B cell (primary cell): ENCODE results near the gene FGF3. TPM values are rescaled to one million over a fixed set of nuclear protein-coding genes. Genes with fewer than 3 reads are reported as not detected.

Experiments
- ATAC-seq: fragments of 200-7000 bp; cut with Tn5 transposase; one replicate; pipeline ENCODE4 v1.10.0; 2021; ENCODE audit warnings: low read depth, mild to moderate bottlenecking, moderate number of reproducible peaks, moderate library complexity
- CTCF ChIA-PET: fragments of 350-600 bp; sonication (Branson Sonifier 250); formaldehyde crosslinking; loops from one replicate; lab custom pipeline; 2021; ENCODE audit warnings: antibody characterized with exemption, inconsistent platforms; lab: Charles Lee
- POLR2A ChIA-PET: fragments of 350-600 bp; sonication (Branson Sonifier 250); formaldehyde crosslinking; loops from one replicate; lab custom pipeline; 2021; ENCODE audit warnings: antibody characterized with exemption; lab: Charles Lee
- DNase-seq: peaks from one replicate; pipeline ENCODE4 v3.0.0; 2013
- H2AFZ ChIP-seq: 2 replicates; pipeline ENCODE4 v1.6.1; 2012; ENCODE audit warnings: mild to moderate bottlenecking, low read depth, low read length; ENCODE audit not compliant: insufficient read depth, poor library complexity, severe bottlenecking
- H3K27ac ChIP-seq, 2 donors: 1 replicate in 1 of 2; 2 replicates in 1 of 2; pipeline ENCODE4 v1.5.1; 2012 to 2013; ENCODE audit warnings: low read length in 2 of 2, mild to moderate bottlenecking in 2 of 2, moderate library complexity in 1 of 2
- H3K27me3 ChIP-seq, 4 experiments: fragments of 200-600 bp in 1 of 4; sonication (generic) in 1 of 4; replicated peaks in 1 of 4; 1 replicate in 2 of 4; 2 replicates in 2 of 4; pipeline versions ENCODE4 v1.6.1 to v1.7.0; 2013 to 2016; ENCODE audit warnings: low read length in 3 of 4, mild to moderate bottlenecking in 2 of 4, mixed read lengths in 1 of 4, moderate library complexity in 1 of 4; ENCODE audit not compliant: insufficient read depth in 4 of 4, control insufficient read depth in 3 of 4; ENCODE audit errors: control extremely low read depth in 1 of 4
- H3K36me3 ChIP-seq, 2 experiments: replicated peaks in 1 of 2; 1 replicate in 1 of 2; 2 replicates in 1 of 2; pipeline versions ENCODE4 v1.6.1 to v1.7.1; 2013; ENCODE audit warnings: low read length in 1 of 2; ENCODE audit not compliant: insufficient read depth in 2 of 2, control insufficient read depth in 1 of 2; ENCODE audit errors: control extremely low read depth in 1 of 2, extremely low read depth in 1 of 2
- H3K4me1 ChIP-seq, 2 donors: fragments of 200-600 bp in 1 of 2; sonication (generic) in 1 of 2; 1 replicate in 1 of 2; 2 replicates in 1 of 2; pipeline versions ENCODE4 v1.5.1 to v1.6.1; 2013 to 2017; ENCODE audit warnings: low read length in 2 of 2; ENCODE audit not compliant: control insufficient read depth in 2 of 2, insufficient read depth in 2 of 2
- H3K4me2 ChIP-seq: replicated peaks from 2 replicates; pipeline ENCODE3; 2012; ENCODE audit warnings: mild to moderate bottlenecking, low read depth, low read length; ENCODE audit not compliant: poor library complexity, severe bottlenecking
- H3K4me3 ChIP-seq, 5 experiments: fragments of 200-600 bp in 1 of 5; sonication (generic) in 1 of 5; 1 replicate in 3 of 5; 2 replicates in 2 of 5; pipeline versions ENCODE4 v1.5.1 to v1.7.0; 2011 to 2016; ENCODE audit warnings: low read length in 4 of 5, mild to moderate bottlenecking in 4 of 5, low read depth in 2 of 5, control low read depth in 1 of 5, moderate library complexity in 1 of 5; ENCODE audit not compliant: insufficient read depth in 1 of 5; ENCODE audit errors: control extremely low read depth in 1 of 5, extremely low read depth in 1 of 5
- H3K79me2 ChIP-seq: fragments of 200-600 bp; sonication (generic); one replicate; pipeline ENCODE4 v1.6.0; 2016; ENCODE audit warnings: low read length; ENCODE audit not compliant: control insufficient read depth, insufficient read depth
- H3K9ac ChIP-seq: fragments of 200-600 bp; sonication (generic); 2 replicates; pipeline ENCODE4 v1.6.1; 2017; ENCODE audit warnings: mild to moderate bottlenecking, low read length, moderate library complexity
- H3K9me3 ChIP-seq, 3 donors: one replicate each; pipeline versions ENCODE4 v1.6.1 to v1.7.1; 2013; ENCODE audit warnings: low read length in 2 of 3; ENCODE audit not compliant: control insufficient read depth in 2 of 3, insufficient read depth in 1 of 3; ENCODE audit errors: control extremely low read depth in 1 of 3
- H4K20me1 ChIP-seq: 2 replicates; pipeline ENCODE4 v1.6.0; 2012; ENCODE audit warnings: mild to moderate bottlenecking, low read length; ENCODE audit not compliant: insufficient read depth, control insufficient read depth, poor library complexity, severe bottlenecking
- H3K27ac Mint-ChIP-seq: one replicate; pipeline ENCODE4 v1.8.0; 2021; ENCODE audit warnings: mixed read lengths
- H3K27me3 Mint-ChIP-seq: one replicate; pipeline ENCODE4 v1.8.0; 2021; ENCODE audit warnings: mixed read lengths
- H3K4me1 Mint-ChIP-seq: one replicate; pipeline ENCODE4 v1.8.0; 2021; ENCODE audit warnings: mixed read lengths
- H3K4me3 Mint-ChIP-seq: one replicate; pipeline ENCODE4 v1.8.0; 2021; ENCODE audit warnings: mixed read lengths
- H3K9me3 Mint-ChIP-seq: one replicate; pipeline ENCODE4 v1.8.0; 2022; ENCODE audit warnings: mixed read lengths; ENCODE audit not compliant: insufficient read depth
- EZH2 ChIP-seq: IDR thresholded peaks from 2 replicates; pipeline ENCODE4 v1.6.1; 2012; ENCODE audit warnings: borderline replicate concordance, low read depth, mild to moderate bottlenecking, moderate library complexity, low read length; ENCODE audit not compliant: insufficient read depth, poor library complexity, severe bottlenecking
- WGBS: methylation state at CpG from one replicate; pipeline ENCODE4 v1.1.5; 2013; ENCODE audit warnings: missing lambda C conversion rate; ENCODE audit not compliant: insufficient coverage; 5-methylcytosine and 5-hydroxymethylcytosine counted together
- intact Hi-C: fragments of 100-400 bp; cut with micrococcal nuclease; formaldehyde crosslinking; loops from one replicate; pipeline ENCODE4 v1.10.0; 2022
- polyA plus RNA-seq: library from polyadenylated mRNA; depleted of rRNA; stranded (reverse); fragments of >200 nt; gene quantifications from 2 replicates; pipeline ENCODE4 v1.2.3, GENCODE V29; 2012
- total RNA-seq, 2 donors: library from RNA; stranded (reverse); fragments of 120-200 nt in 1 of 2; gene quantifications; 1 replicate in 1 of 2; 2 replicates in 1 of 2; pipeline versions ENCODE4 v1.2.3 to v1.2.4, GENCODE V29; 2013 to 2022
- TF ChIP-seq, protein P1 (sequence below): fragments of 200-600 bp; IDR thresholded peaks from one replicate; pipeline ENCODE4 v1.8.0; 2022; ENCODE audit warnings: antibody characterized with exemption, mild to moderate bottlenecking

The FGF3 gene
- total and polyA plus RNA-seq, 2 donors (not counting 1 experiment from before 2014, with no cell fraction given): not detected

DNA sequence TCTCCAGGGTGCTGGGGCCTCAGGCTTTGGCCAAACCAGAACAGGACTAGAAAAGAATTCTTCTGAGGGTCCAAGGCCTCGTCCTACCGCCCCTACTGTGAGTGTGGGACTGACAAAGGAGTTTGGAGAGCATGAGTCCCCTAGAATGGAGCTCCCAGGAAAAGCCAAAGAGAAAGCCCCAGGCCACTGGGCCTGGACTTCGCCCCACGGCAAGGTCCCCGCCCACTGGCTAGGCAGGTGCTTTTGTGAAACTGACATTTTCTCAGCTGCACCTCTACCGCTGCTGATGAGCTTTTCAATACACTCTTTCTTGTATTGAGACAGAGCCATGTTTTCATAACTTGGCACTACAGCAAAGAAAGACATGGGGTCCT, 9.7 kb upstream of the FGF3 start:
- intact Hi-C loops: no loop called here
- H3K9me3 Mint-ChIP-seq: no peaks in the 10 kb centered on the region

DNA sequence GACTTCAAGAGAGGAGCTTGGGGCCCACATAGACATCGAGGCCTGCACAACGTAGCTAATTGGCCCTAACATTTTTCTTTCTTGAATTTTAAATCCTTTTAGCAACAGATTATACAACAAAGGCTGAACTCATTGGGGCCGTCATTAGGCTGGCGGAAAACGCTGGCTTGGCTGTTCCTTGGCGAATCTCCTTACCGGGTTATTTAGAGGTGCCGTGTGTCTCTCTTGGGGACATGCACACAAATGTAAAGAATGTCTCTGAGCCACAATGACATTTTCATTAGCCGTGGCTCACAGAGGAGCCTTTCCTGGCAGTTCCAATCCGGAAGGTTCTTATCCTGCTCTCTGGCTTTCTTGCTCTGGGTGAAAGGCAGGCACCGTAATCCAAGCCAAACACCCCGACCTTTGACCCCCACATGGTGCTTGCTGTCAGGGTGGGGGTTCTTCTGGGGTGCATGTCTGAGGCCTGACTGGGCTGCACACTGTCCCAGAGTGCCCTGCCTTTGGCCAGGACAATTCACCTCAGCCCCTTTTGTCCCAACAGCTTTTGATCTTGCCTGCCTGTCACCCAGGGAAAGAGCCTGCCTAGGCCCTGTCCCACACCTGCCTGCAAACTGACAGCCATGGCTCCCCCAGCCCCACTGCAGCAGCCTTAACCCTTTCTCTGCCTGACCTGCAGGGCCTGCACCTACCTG, 9.2 kb upstream of the FGF3 start:
- no peaks in the 10 kb centered on the region for H3K9me3 Mint-ChIP-seq
- POLR2A ChIA-PET: no interaction called here

More for the DNA sequence above, 9.7 kb upstream of the FGF3 start:
- DNase-seq (no peak), ATAC-seq (no peak)
- Mint-ChIP-seq H3K4me3 (no peak overlapping the region), H3K4me1 (no peaks in the 10 kb centered on the region), H3K27me3 (peaks cover 29% of the 10 kb centered on the region), H3K27ac (no peak overlapping the region)
- Histone ChIP-seq H3K9me3 (no peaks in the 10 kb centered on the region), H3K27me3 (peaks cover 0 to 6% (median 0%) of the 10 kb centered on the region in 4 experiments), H3K9ac (no peak overlapping the region), H3K79me2 (no peaks in the 10 kb centered on the region), H3K27ac (no peak overlapping the region), H3K36me3 (no peaks in the 10 kb centered on the region), H4K20me1 (no peaks in the 10 kb centered on the region), H3K4me2 (no peak overlapping the region), H3K4me1 (no peaks in the 10 kb centered on the region), H3K4me3 (no peak overlapping the region), H2AFZ (no peak overlapping the region)
- CTCF ChIA-PET: no interaction called here
- WGBS: 86% methylated on average over 6 of the region's 6 CpGs
- POLR2A ChIA-PET: no interaction called here
- TF ChIP-seq, protein P1, sequence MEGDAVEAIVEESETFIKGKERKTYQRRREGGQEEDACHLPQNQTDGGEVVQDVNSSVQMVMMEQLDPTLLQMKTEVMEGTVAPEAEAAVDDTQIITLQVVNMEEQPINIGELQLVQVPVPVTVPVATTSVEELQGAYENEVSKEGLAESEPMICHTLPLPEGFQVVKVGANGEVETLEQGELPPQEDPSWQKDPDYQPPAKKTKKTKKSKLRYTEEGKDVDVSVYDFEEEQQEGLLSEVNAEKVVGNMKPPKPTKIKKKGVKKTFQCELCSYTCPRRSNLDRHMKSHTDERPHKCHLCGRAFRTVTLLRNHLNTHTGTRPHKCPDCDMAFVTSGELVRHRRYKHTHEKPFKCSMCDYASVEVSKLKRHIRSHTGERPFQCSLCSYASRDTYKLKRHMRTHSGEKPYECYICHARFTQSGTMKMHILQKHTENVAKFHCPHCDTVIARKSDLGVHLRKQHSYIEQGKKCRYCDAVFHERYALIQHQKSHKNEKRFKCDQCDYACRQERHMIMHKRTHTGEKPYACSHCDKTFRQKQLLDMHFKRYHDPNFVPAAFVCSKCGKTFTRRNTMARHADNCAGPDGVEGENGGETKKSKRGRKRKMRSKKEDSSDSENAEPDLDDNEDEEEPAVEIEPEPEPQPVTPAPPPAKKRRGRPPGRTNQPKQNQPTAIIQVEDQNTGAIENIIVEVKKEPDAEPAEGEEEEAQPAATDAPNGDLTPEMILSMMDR: no peak
- TF ChIP-seq EZH2: no peak

More for the DNA sequence above, 9.2 kb upstream of the FGF3 start:
- Histone ChIP-seq H2AFZ (no peak overlapping the region), H3K4me1 (no peaks in the 10 kb centered on the region), H3K36me3 (no peaks in the 10 kb centered on the region), H3K27ac (no peak overlapping the region), H3K9ac (no peak overlapping the region), H3K4me2 (no peak overlapping the region), H3K79me2 (no peaks in the 10 kb centered on the region), H3K27me3 (peaks cover 0 to 6% (median 0%) of the 10 kb centered on the region in 4 experiments), H4K20me1 (no peaks in the 10 kb centered on the region), H3K9me3 (no peaks in the 10 kb centered on the region), H3K4me3 (no peak overlapping the region)
- H3K27me3 Mint-ChIP-seq: peaks cover 26% of the 10 kb centered on the region
- intact Hi-C loops: no loop called here
- WGBS: 83% methylated on average over 9 of the region's 12 CpGs
- no peak for ATAC-seq
- H3K4me3 Mint-ChIP-seq: no peak overlapping the region
- no peak overlapping the region for H3K27ac Mint-ChIP-seq
- no peak for DNase-seq
- no peaks in the 10 kb centered on the region for H3K4me1 Mint-ChIP-seq
- CTCF ChIA-PET: no interaction called here
- TF ChIP-seq, protein P1: no peak
- TF ChIP-seq EZH2: no peak
